ENCODE data around the gene VAMP5. TPM values are rescaled to one million over a fixed set of nuclear protein-coding genes. Genes with fewer than 3 reads are reported as not detected.

VAMP5 gene
- total and polyA plus RNA-seq, 9 of the 15 experiments (the other 6 are each of a cell fraction or from before 2014, with no cell fraction given), result 0.54 to 1.9 (median 1.5) TPM; not detected in 2

GRCh38 chr2:85578243-85579180, 5.7 kb upstream of the VAMP5 start (continued):
- TF ChIP-seq, protein P1, sequence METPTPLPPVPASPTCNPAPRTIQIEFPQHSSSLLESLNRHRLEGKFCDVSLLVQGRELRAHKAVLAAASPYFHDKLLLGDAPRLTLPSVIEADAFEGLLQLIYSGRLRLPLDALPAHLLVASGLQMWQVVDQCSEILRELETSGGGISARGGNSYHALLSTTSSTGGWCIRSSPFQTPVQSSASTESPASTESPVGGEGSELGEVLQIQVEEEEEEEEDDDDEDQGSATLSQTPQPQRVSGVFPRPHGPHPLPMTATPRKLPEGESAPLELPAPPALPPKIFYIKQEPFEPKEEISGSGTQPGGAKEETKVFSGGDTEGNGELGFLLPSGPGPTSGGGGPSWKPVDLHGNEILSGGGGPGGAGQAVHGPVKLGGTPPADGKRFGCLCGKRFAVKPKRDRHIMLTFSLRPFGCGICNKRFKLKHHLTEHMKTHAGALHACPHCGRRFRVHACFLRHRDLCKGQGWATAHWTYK (CRISPR knock-in tag; IDR thresholded peaks at IDR 0.05), result peak; percentile 54; the same call in 1 of the 2 replicates
- TF ChIP-seq TAF1 (IDR thresholded peaks at IDR 0.05; ENCODE audit: control insufficient read depth, extremely low read depth, insufficient read depth, low read length, severe bottlenecking), result peak; percentile 24
- TF ChIP-seq TBL1XR1 (IDR thresholded peaks at IDR 0.05; ENCODE audit: low read length in 2 of 2), result 0 out of 4 replicates have a peak, but pooled peaks of 1 of the 2 experiments have one; percentile 7
- TF ChIP-seq CXXC5 (CRISPR knock-in tag; IDR thresholded peaks at IDR 0.05), result peak; percentile 63
- 0 out of 2 replicates have a peak, but pooled peaks have one; percentile 25 for TF ChIP-seq IRF9 (tag; IDR thresholded peaks at IDR 0.05)
- TF ChIP-seq, protein P2, sequence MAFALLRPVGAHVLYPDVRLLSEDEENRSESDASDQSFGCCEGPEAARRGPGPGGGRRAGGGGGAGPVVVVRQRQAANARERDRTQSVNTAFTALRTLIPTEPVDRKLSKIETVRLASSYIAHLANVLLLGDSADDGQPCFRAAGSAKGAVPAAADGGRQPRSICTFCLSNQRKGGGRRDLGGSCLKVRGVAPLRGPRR (CRISPR knock-in tag; IDR thresholded peaks at IDR 0.05), result peak; percentile 53; the same call in 1 of the 2 replicates
- no peak for TF ChIP-seq ZZZ3 (IDR thresholded peaks at IDR 0.05)
- TF ChIP-seq POLR2H (tag; IDR thresholded peaks at IDR 0.05; ENCODE audit: low read depth), result no peak
- TF ChIP-seq ZBTB17 (CRISPR knock-in tag; IDR thresholded peaks at IDR 0.05), result 0 out of 2 replicates have a peak, but pooled peaks have one; percentile 14
- TF ChIP-seq, protein P3, sequence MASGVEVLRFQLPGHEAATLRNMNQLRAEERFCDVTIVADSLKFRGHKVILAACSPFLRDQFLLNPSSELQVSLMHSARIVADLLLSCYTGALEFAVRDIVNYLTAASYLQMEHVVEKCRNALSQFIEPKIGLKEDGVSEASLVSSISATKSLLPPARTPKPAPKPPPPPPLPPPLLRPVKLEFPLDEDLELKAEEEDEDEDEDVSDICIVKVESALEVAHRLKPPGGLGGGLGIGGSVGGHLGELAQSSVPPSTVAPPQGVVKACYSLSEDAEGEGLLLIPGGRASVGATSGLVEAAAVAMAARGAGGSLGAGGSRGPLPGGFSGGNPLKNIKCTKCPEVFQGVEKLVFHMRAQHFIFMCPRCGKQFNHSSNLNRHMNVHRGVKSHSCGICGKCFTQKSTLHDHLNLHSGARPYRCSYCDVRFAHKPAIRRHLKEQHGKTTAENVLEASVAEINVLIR (CRISPR knock-in tag; IDR thresholded peaks at IDR 0.05), result 0 out of 2 replicates have a peak, but pooled peaks have one; percentile 44
- TF ChIP-seq TEAD4 (IDR thresholded peaks at IDR 0.05; ENCODE audit: low read length), result 0 out of 2 replicates have a peak, but pooled peaks have one; percentile 7
- TF ChIP-seq TEAD4 (CRISPR knock-in tag; IDR thresholded peaks at IDR 0.05; ENCODE audit: borderline replicate concordance), result no peak
- no peak for TF ChIP-seq CLOCK (CRISPR knock-in tag; IDR thresholded peaks at IDR 0.05; ENCODE audit: borderline replicate concordance)
- TF ChIP-seq, protein P4, sequence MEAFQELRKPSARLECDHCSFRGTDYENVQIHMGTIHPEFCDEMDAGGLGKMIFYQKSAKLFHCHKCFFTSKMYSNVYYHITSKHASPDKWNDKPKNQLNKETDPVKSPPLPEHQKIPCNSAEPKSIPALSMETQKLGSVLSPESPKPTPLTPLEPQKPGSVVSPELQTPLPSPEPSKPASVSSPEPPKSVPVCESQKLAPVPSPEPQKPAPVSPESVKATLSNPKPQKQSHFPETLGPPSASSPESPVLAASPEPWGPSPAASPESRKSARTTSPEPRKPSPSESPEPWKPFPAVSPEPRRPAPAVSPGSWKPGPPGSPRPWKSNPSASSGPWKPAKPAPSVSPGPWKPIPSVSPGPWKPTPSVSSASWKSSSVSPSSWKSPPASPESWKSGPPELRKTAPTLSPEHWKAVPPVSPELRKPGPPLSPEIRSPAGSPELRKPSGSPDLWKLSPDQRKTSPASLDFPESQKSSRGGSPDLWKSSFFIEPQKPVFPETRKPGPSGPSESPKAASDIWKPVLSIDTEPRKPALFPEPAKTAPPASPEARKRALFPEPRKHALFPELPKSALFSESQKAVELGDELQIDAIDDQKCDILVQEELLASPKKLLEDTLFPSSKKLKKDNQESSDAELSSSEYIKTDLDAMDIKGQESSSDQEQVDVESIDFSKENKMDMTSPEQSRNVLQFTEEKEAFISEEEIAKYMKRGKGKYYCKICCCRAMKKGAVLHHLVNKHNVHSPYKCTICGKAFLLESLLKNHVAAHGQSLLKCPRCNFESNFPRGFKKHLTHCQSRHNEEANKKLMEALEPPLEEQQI (IDR thresholded peaks at IDR 0.05), result no peak
- 0 out of 2 replicates have a peak, but pooled peaks have one; percentile 64 for TF ChIP-seq HIVEP1 (CRISPR knock-in tag; IDR thresholded peaks at IDR 0.05)
- 0 out of 2 replicates have a peak, but pooled peaks have one; percentile 65 for TF ChIP-seq ZNF766 (CRISPR knock-in tag; conservative IDR thresholded peaks at IDR 0.05)

Measured in K562 (cell line).